Endothelial cell of umbilical vein (primary cell): Measurements from ENCODE around the gene RDX. TPM values are rescaled to one million over a fixed set of nuclear protein-coding genes. Genes with fewer than 3 reads are reported as not detected.

Experiments
- BruUV-seq: library from RNA; stranded (reverse); fragments of 400-500 nt; replicated peaks from 2 replicates; lab custom pipeline; 2021; lab: Mats Ljungman, UMichigan
- CTCF ChIA-PET: fragments of 300-600, 350-600 bp; sonication (Branson Sonifier 250); formaldehyde crosslinking; loops from one replicate; lab custom pipeline; 2021; ENCODE audit warnings: antibody characterized with exemption, inconsistent platforms; lab: Charles Lee
- POLR2A ChIA-PET: fragments of 300-600, 350-600 bp; sonication (Branson Sonifier 250); formaldehyde crosslinking; loops from one replicate; lab custom pipeline; 2021; ENCODE audit warnings: antibody characterized with exemption, inconsistent platforms; lab: Charles Lee
- DNase-seq: peaks from one replicate; pipeline ENCODE4 v3.0.0-alpha.2; 2011; ENCODE audit warnings: low read depth, low spot score
- FAIRE-seq: peaks from 2 replicates; lab custom pipeline; 2011; peaks lifted over from hg19 to GRCh38; lab: Jason Lieb, UNC
- H2AFZ ChIP-seq: 2 replicates; pipeline ENCODE4 v1.6.0; 2012; ENCODE audit warnings: low read depth, low read length, control low read depth, inconsistent platforms
- H3K27ac ChIP-seq: 2 replicates; pipeline ENCODE4 v1.5.1; 2011; ENCODE audit warnings: low read depth, mild to moderate bottlenecking, control low read depth, low read length, moderate library complexity; ENCODE audit not compliant: insufficient read depth
- H3K27me3 ChIP-seq, 2 experiments: 2 replicates each; pipeline versions ENCODE4 v1.6.0 to v1.6.1; 2011; ENCODE audit warnings: low read length in 2 of 2, mixed read lengths in 1 of 2; ENCODE audit not compliant: control insufficient read depth in 2 of 2, insufficient read depth in 2 of 2
- H3K36me3 ChIP-seq, 2 experiments: 2 replicates in 1 of 2; 3 replicates in 1 of 2; pipeline ENCODE4 v1.5.1; 2011; ENCODE audit warnings: low read length in 2 of 2, mild to moderate bottlenecking in 1 of 2, moderate library complexity in 1 of 2; ENCODE audit not compliant: control insufficient read depth in 2 of 2, insufficient read depth in 2 of 2; ENCODE audit errors: extremely low read depth in 1 of 2
- H3K4me1 ChIP-seq: 3 replicates; pipeline ENCODE4 v1.5.1; 2011; ENCODE audit warnings: mild to moderate bottlenecking, low read length; ENCODE audit not compliant: control insufficient read depth, insufficient read depth; ENCODE audit errors: extremely low read depth
- H3K4me2 ChIP-seq: 2 replicates; pipeline ENCODE4 v1.6.1; 2011; ENCODE audit warnings: low read length, control low read depth, mixed read lengths; ENCODE audit not compliant: insufficient read depth
- H3K4me3 ChIP-seq, 3 experiments: fragments of 200-600 bp in 1 of 3; sonication (generic), shearing (Covaris generic) in 1 of 3; replicated peaks in 1 of 3; 2 replicates each; pipeline ENCODE4 v1.5.1; 2011 to 2016; ENCODE audit warnings: control low read depth in 3 of 3, low read length in 3 of 3, mild to moderate bottlenecking in 2 of 3, inconsistent platforms in 1 of 3, low read depth in 1 of 3, moderate library complexity in 1 of 3; ENCODE audit not compliant: insufficient read depth in 1 of 3
- H3K79me2 ChIP-seq: 2 replicates; pipeline ENCODE4 v1.6.0; 2012; ENCODE audit warnings: low read length, inconsistent platforms; ENCODE audit not compliant: control insufficient read depth, insufficient read depth
- H3K9ac ChIP-seq: replicated peaks from 2 replicates; pipeline ENCODE3; 2011; ENCODE audit warnings: low read length, control low read depth; ENCODE audit not compliant: insufficient read depth; ENCODE audit errors: extremely low read depth
- H3K9me1 ChIP-seq: replicated peaks from 3 replicates; pipeline ENCODE4 v1.6.0; 2011; ENCODE audit warnings: mild to moderate bottlenecking, low read length; ENCODE audit not compliant: control insufficient read depth, insufficient read depth; ENCODE audit errors: extremely low read depth
- H3K9me3 ChIP-seq: replicated peaks from 2 replicates; pipeline ENCODE4 v1.5.1; 2012; ENCODE audit warnings: low read length, inconsistent platforms; ENCODE audit not compliant: control insufficient read depth, insufficient read depth
- H4K20me1 ChIP-seq: replicated peaks from 2 replicates; pipeline ENCODE3; 2011; ENCODE audit warnings: mild to moderate bottlenecking, low read length; ENCODE audit not compliant: control insufficient read depth, insufficient read depth; ENCODE audit errors: extremely low read depth
- CTCF ChIP-seq, 2 donors: IDR thresholded peaks; 1 replicate in 1 of 2; 2 replicates in 1 of 2; pipeline ENCODE4 v1.5.1; 2011; ENCODE audit warnings: low read length in 2 of 2, mild to moderate bottlenecking in 2 of 2, moderate library complexity in 2 of 2, control low read depth in 1 of 2, inconsistent platforms in 1 of 2, low read depth in 1 of 2; ENCODE audit not compliant: insufficient read depth in 1 of 2; ENCODE audit errors: extremely low read depth in 1 of 2
- FOS ChIP-seq: IDR thresholded peaks from 2 replicates; pipeline ENCODE4 v1.6.1; 2011; ENCODE audit warnings: mild to moderate bottlenecking, low read length, moderate library complexity, borderline replicate concordance; ENCODE audit not compliant: insufficient read depth
- GATA2 ChIP-seq: IDR thresholded peaks from 2 replicates; pipeline ENCODE4 v1.7.0; 2011; ENCODE audit warnings: low read depth, mild to moderate bottlenecking, moderate library complexity, mixed read lengths, low read length; ENCODE audit not compliant: insufficient read length, insufficient read depth
- JUN ChIP-seq: IDR thresholded peaks from 2 replicates; pipeline ENCODE4 v1.6.1; 2011; ENCODE audit warnings: borderline replicate concordance, low read depth; ENCODE audit not compliant: insufficient read length, insufficient read depth
- MAX ChIP-seq: IDR thresholded peaks from 2 replicates; pipeline ENCODE4 v1.6.1; 2011; ENCODE audit not compliant: insufficient read depth, insufficient read length
- MYC ChIP-seq: IDR thresholded peaks from one replicate; pipeline ENCODE4 v1.6.1; 2011; ENCODE audit warnings: mild to moderate bottlenecking, low read depth, low read length
- POLR2A ChIP-seq: IDR thresholded peaks from 2 replicates; pipeline ENCODE4 v1.6.1; 2012; ENCODE audit warnings: low read depth, mild to moderate bottlenecking, control low read depth, low read length
- POLR2AphosphoS5 ChIP-seq: IDR thresholded peaks from 2 replicates; pipeline ENCODE4 v1.6.1; 2012; ENCODE audit warnings: low read depth, mild to moderate bottlenecking, control low read depth, low read length, moderate library complexity; ENCODE audit not compliant: insufficient read depth
- dilution Hi-C: fragments of 300-500 bp; cut with MboI; formaldehyde crosslinking; loops from one replicate; pipeline ENCODE4 v1.15.0; 2019; ENCODE audit warnings: low sequenced_read_pairs; ENCODE audit not compliant: extremely low pct_ligation_motif_present
- intact Hi-C: fragments of 100-400 bp; cut with micrococcal nuclease; formaldehyde crosslinking; loops from one replicate; pipeline ENCODE4 v1.10.0; 2022
- polyA plus RNA-seq, 4 experiments: library from polyadenylated mRNA; depleted of rRNA in 3 of 4; stranded (reverse) in 3 of 4; unstranded in 1 of 4; fragments of >200 nt; gene quantifications; 2 replicates each; pipeline versions ENCODE4 v1.2.1 to v1.2.3, GENCODE V29; 2011 to 2012; ENCODE audit warnings: missing spikeins in 1 of 4
- total RNA-seq: library from RNA; stranded (reverse); gene quantifications from 2 replicates; pipeline ENCODE4 v1.2.3, GENCODE V29; 2021

RDX gene
- total and polyA plus RNA-seq, 2 donors (not counting 3 experiments of a cell fraction or from before 2014, with no cell fraction given), result 47.9 to 280 TPM

- POLR2A ChIA-PET, result no interaction called here
Measured at GRCh38 chr11:110303414-110303826, 7.0 kb upstream of the RDX start.

GRCh38 chr11:110301577-110301976 lies 5.2 kb upstream of the RDX start:
- dilution Hi-C loops (no loop called here), intact Hi-C loops (no loop called here)
- H3K27me3 ChIP-seq, result no peaks in the 10 kb centered on the region
- ChIA-PET POLR2A (no interaction called here), CTCF (interaction anchor here (0.6 kb wide), 1 partner anchor 66 kb away, joined by 3 read pairs; no protein-coding TSS in a partner anchor)
- no peak overlapping the region for H3K4me2 ChIP-seq
- no TSS peak for BruUV-seq
- no peaks in the 10 kb centered on the region for H3K36me3 ChIP-seq
- no peak overlapping the region for H2AFZ ChIP-seq
- H3K4me3 ChIP-seq, result no peak overlapping the region
- no peaks in the 10 kb centered on the region for H3K9me1 ChIP-seq
- TF ChIP-seq CTCF (IDR thresholded peaks at IDR 0.05; ENCODE audit: extremely low read depth in 1 of 2, insufficient read depth in 1 of 2, low read depth in 1 of 2, low read length in 2 of 2) (no peak), JUN (no peak), POLR2AphosphoS5 (no peak), MAX (no peak), FOS (no peak), GATA2 (no peak)
- FAIRE-seq (no peak), DNase-seq (no peak)
- H3K9ac ChIP-seq, result no peak overlapping the region
- H3K9me3 ChIP-seq, result no peaks in the 10 kb centered on the region
- no peak overlapping the region for H3K27ac ChIP-seq
- no peaks in the 10 kb centered on the region for H3K79me2 ChIP-seq
- no peaks in the 10 kb centered on the region for H4K20me1 ChIP-seq
- H3K4me1 ChIP-seq, result peaks cover 20% of the 10 kb centered on the region

More at GRCh38 chr11:110303414-110303826, 7.0 kb upstream of the RDX start:
- H3K9me3 ChIP-seq, result no peaks in the 10 kb centered on the region
- no peaks in the 10 kb centered on the region for H3K79me2 ChIP-seq
- TF ChIP-seq MYC (no peak), POLR2A (no peak), FOS (no peak), MAX (no peak)
- no peak overlapping the region for H2AFZ ChIP-seq
- BruUV-seq, result no TSS peak
- dilution Hi-C loops, result no loop called here
- H3K27ac ChIP-seq, result no peak overlapping the region
- H3K27me3 ChIP-seq, result no peaks in the 10 kb centered on the region
- no peak overlapping the region for H3K4me3 ChIP-seq
- no peak overlapping the region for H3K4me2 ChIP-seq
- no peaks in the 10 kb centered on the region for H4K20me1 ChIP-seq
- no peaks in the 10 kb centered on the region for H3K36me3 ChIP-seq
- intact Hi-C loops, result no loop called here
- no peaks in the 10 kb centered on the region for H3K9me1 ChIP-seq
- no peak for DNase-seq
- FAIRE-seq, result no peak
- CTCF ChIA-PET, result interaction anchor here (1.0 to 1.6 kb wide), 3 partner anchors 9 to 29 kb away, joined by 3 read pairs; no protein-coding TSS in a partner anchor
- H3K9ac ChIP-seq, result no peak overlapping the region
- peaks cover 11% of the 10 kb centered on the region for H3K4me1 ChIP-seq
